Heart left ventricle (tissue), 16 donors: ENCODE measurements around the gene SLC35A1. TPM values are rescaled to one million over a fixed set of nuclear protein-coding genes. Genes with fewer than 3 reads are reported as not detected.

Source experiments
- ATAC-seq, 4 donors: fragments of 200-7000 bp; cut with Tn5 transposase; one replicate each; pipeline ENCODE4 v1.9.1; 2020 to 2022; ENCODE audit warnings: moderate library complexity in 4 of 4, mild to moderate bottlenecking in 3 of 4, moderate number of reproducible peaks in 1 of 4
- DNase-seq, 5 donors: peaks; one replicate each; pipeline ENCODE4 v3.0.0-alpha.2; 2020
- H3K27ac ChIP-seq, 12 donors: fragments of 200-600 bp; sonication (generic) in 4 of 12; one replicate each; pipeline versions ENCODE4 v1.5.0 to v1.8.0; 2016 to 2022; ENCODE audit warnings: mild to moderate bottlenecking in 2 of 12
- H3K27me3 ChIP-seq, 9 donors: fragments of 200-600 bp; sonication (generic) in 2 of 9; one replicate each; pipeline versions ENCODE4 v1.5.1 to v1.8.0; 2016 to 2022; ENCODE audit warnings: mild to moderate bottlenecking in 3 of 9
- H3K36me3 ChIP-seq, 9 donors: fragments of 200-600 bp; sonication (generic) in 2 of 9; one replicate each; pipeline versions ENCODE4 v1.5.0 to v1.8.0; 2018 to 2022; ENCODE audit warnings: mild to moderate bottlenecking in 2 of 9
- H3K4me1 ChIP-seq, 12 donors: fragments of 200-600 bp; sonication (generic) in 4 of 12; one replicate each; pipeline versions ENCODE4 v1.5.0 to v1.8.0; 2016 to 2022; ENCODE audit warnings: mild to moderate bottlenecking in 3 of 12
- H3K4me3 ChIP-seq, 12 donors: fragments of 200-600 bp; sonication (generic) in 4 of 12; one replicate each; pipeline versions ENCODE4 v1.5.0 to v1.8.0; 2017 to 2022; ENCODE audit warnings: mild to moderate bottlenecking in 9 of 12, moderate library complexity in 4 of 12
- H3K9me3 ChIP-seq, 12 donors: fragments of 200-600 bp; sonication (generic) in 4 of 12; one replicate each; pipeline versions ENCODE4 v1.5.0 to v1.8.0; 2016 to 2022; ENCODE audit warnings: mild to moderate bottlenecking in 1 of 12
- POLR2A ChIP-seq, 2 donors: fragments of 450-650 bp; IDR thresholded peaks; one replicate each; pipeline ENCODE4 v1.6.1; 2017; ENCODE audit warnings: antibody characterized with exemption in 2 of 2, mild to moderate bottlenecking in 2 of 2, moderate library complexity in 2 of 2
- WGBS, 4 donors: extraction: QIAGEN DNeasy Blood & Tissue Kit in 2 of 4; methylation state at CpG; one replicate each; pipeline versions ENCODE4 v1.1.5 to v1.1.7; 2013 to 2018; 5-methylcytosine and 5-hydroxymethylcytosine counted together
- intact Hi-C, 10 donors: fragments of 100-400 bp; cut with DNase I; formaldehyde crosslinking; loops; one replicate each; pipeline versions ENCODE4 v1.11.1 to v1.14.2; 2022
- polyA plus RNA-seq, 2 donors: library from polyadenylated mRNA; stranded (reverse); fragments of 200-250 nt; gene quantifications; one replicate each; pipeline ENCODE4 v1.2.3, GENCODE V29; 2013
- total RNA-seq, 9 donors: library from RNA; depleted of rRNA in 2 of 9; stranded (reverse); fragments of >200 nt in 2 of 9; fragmentation: NEBNext Ultra II Directional in 3 of 9; extraction: Animal tissue kit (Norgen Biotek cat#: 25700) in 3 of 9; gene quantifications; one replicate each; pipeline versions ENCODE4 v1.1.0 to v1.2.4, GENCODE V29; 2016 to 2023
- TF ChIP-seq, protein P1 (sequence below), 12 donors: fragments of 200-600 bp; sonication (generic) in 4 of 12; IDR thresholded peaks; one replicate each; pipeline versions ENCODE4 v1.5.0 to v1.8.0; 2018 to 2022; ENCODE audit warnings: antibody characterized with exemption in 12 of 12, mild to moderate bottlenecking in 5 of 12
- donor health status: ischemic (EF 13 %, LVEDD 7.1; RV severe dilation, severe dysfunction).
- donor health status: healthy with polysubstance abuse.
- donor health status: DM: no; HTN: yes; CAD: no.
- donor health status: DM: no; HTN: no; CAD: no.
- donor health status: ischemic (EF 25% LVEDD 6.9; RV normal size, moderate dysfunction).
- donor health status: ischemic (EF 25% LVEDD 5.7; RV mildly dilated, moderate dysfunction).
- donor health status: healthy.
- donor health status: DM: yes; HTN: yes; CAD: no.
- donor health status: ischemic (EF 35%, LVEDD 5.7; RV mildly dilated, moderate dysfunction).
- donor health status: nonischemic (EF 11% LVEDD 7.7; RV severe dilation, severe dysfunction).
- donor health status: DM: yes; HTN: yes; CAD: no.
- donor health status: PGD.
- donor health status: ischemic (EF 29% LVEDD 5.4; RV normal size, mild dysfunction).
- donor health status: nonischemic (EF 23%, LVEDD 6.1; RV moderate dilation, normal function).

Gene SLC35A1
- total and polyA plus RNA-seq, 11 donors, result 6.3 to 13.9 (median 9.8) TPM

DNA sequence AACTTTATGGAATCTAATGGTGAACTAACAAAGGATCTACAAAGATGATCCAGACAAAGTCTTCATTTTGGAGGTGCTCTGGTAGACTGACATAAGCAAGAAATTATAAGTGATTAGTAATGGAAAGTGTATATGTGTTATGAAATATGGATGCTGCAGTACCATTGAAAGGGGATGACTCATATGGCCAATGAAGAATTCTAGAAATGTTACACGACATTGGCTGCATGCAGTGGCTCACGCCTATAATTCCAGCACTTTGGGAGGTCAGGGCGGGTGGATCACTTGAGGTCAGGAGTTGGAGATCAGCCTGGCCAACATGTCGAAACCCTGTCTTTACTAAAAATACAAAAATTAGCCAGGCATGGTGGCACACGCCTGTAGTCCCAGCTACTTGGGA is 41.5 kb upstream of the SLC35A1 start:
- no peaks in the 10 kb centered on the region for H3K36me3 ChIP-seq
- ATAC-seq (no peak), DNase-seq (no peak)
- no peaks in the 10 kb centered on the region for H3K4me1 ChIP-seq
- no peak overlapping the region for H3K4me3 ChIP-seq
- H3K27me3 ChIP-seq, result no peaks in the 10 kb centered on the region
- TF ChIP-seq POLR2A (IDR thresholded peaks at IDR 0.05), result no peak
- TF ChIP-seq, protein P1, sequence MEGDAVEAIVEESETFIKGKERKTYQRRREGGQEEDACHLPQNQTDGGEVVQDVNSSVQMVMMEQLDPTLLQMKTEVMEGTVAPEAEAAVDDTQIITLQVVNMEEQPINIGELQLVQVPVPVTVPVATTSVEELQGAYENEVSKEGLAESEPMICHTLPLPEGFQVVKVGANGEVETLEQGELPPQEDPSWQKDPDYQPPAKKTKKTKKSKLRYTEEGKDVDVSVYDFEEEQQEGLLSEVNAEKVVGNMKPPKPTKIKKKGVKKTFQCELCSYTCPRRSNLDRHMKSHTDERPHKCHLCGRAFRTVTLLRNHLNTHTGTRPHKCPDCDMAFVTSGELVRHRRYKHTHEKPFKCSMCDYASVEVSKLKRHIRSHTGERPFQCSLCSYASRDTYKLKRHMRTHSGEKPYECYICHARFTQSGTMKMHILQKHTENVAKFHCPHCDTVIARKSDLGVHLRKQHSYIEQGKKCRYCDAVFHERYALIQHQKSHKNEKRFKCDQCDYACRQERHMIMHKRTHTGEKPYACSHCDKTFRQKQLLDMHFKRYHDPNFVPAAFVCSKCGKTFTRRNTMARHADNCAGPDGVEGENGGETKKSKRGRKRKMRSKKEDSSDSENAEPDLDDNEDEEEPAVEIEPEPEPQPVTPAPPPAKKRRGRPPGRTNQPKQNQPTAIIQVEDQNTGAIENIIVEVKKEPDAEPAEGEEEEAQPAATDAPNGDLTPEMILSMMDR (IDR thresholded peaks at IDR 0.05), result no peak
- 75 to 92% (median 82%) methylated on average over 5 of the region's 5 CpGs for WGBS, 4 donors
- intact Hi-C loops, result no loop called here
- no peaks in the 10 kb centered on the region for H3K9me3 ChIP-seq
- no peak overlapping the region for H3K27ac ChIP-seq

DNA sequence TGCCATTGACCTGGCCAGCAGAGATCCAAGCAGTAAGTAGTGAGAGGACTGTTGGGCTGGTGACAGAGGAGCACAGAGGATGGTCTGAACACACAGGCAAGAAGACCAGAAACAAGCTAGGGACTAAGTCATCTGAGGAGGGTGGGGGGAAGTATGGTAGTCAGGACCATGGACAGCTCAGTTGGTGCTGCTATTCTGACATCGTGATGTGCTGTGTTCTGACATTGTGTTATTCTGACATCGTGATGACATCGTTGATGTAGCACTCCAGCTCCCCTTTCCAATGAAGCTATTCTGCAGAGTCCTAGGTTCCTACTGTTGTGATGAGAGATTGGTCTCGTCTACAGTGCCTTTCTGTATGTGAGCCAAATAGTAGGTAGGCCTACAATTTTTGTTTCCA is 36.3 kb upstream of the SLC35A1 start:
- ATAC-seq (peak in 2 of 4 donors; percentile 68 to 70), DNase-seq (peak in 4 of 5 donors; percentile 34 to 48 (median 39))
- no peak overlapping the region for H3K4me3 ChIP-seq
- TF ChIP-seq, protein P1 (IDR thresholded peaks at IDR 0.05), result no peak
- no peak for TF ChIP-seq POLR2A (IDR thresholded peaks at IDR 0.05)
- WGBS, 4 donors, result 3 to 8% (median 5%) methylated on average over 4 of the region's 4 CpGs
- no peak overlapping the region for H3K27ac ChIP-seq
- H3K4me1 ChIP-seq, result no peaks in the 10 kb centered on the region
- intact Hi-C loops, result no loop called here
- H3K27me3 ChIP-seq, result no peaks in the 10 kb centered on the region
- H3K36me3 ChIP-seq, result no peaks in the 10 kb centered on the region
- peaks cover 0 to 4% (median 0%) of the 10 kb centered on the region in 12 donors for H3K9me3 ChIP-seq

DNA sequence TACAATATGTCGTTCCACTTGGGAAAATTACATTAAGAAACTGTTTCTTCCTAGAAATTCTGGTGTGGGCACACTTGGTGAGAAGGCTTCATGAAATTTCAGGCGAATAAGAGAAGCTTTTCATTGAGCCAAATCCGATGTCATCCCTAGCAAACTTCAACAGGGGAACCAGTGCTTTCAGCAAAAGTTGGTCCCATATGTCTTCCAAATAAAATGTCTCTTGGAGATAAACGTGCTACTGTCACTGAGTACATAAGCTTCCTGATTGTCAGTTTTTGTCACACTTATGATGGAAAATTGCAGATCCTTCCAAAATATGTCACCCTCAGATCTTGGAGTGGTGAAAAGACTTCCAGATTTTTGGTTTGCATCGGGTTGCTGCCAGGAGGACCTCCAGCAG is 31.1 kb upstream of the SLC35A1 start:
- H3K36me3 ChIP-seq, result no peaks in the 10 kb centered on the region
- ATAC-seq, result no peak
- intact Hi-C loops, result no loop called here
- 76 to 84% (median 79%) methylated on average over 5 of the region's 5 CpGs for WGBS, 4 donors
- peaks cover 0 to 4% (median 0%) of the 10 kb centered on the region in 12 donors for H3K9me3 ChIP-seq
- no peak overlapping the region for H3K27ac ChIP-seq
- no peak overlapping the region for H3K4me3 ChIP-seq
- no peak for DNase-seq
- H3K27me3 ChIP-seq, result no peaks in the 10 kb centered on the region
- TF ChIP-seq, protein P1 (IDR thresholded peaks at IDR 0.05), result no peak
- TF ChIP-seq POLR2A (IDR thresholded peaks at IDR 0.05), result no peak
- H3K4me1 ChIP-seq, result no peaks in the 10 kb centered on the region

- Histone ChIP-seq H3K27me3 (no peaks in the 10 kb centered on the region), H3K36me3 (no peaks in the 10 kb centered on the region), H3K4me1 (no peaks in the 10 kb centered on the region), H3K4me3 (no peak overlapping the region), H3K9me3 (no peaks in the 10 kb centered on the region), H3K27ac (no peak overlapping the region)
- no peak for ATAC-seq
- 91 to 98% (median 94%) methylated on average over 2 of the region's 2 CpGs for WGBS, 4 donors
- no peak for DNase-seq
- intact Hi-C loops, result no loop called here
- TF ChIP-seq POLR2A (IDR thresholded peaks at IDR 0.05), result no peak
- TF ChIP-seq, protein P1 (IDR thresholded peaks at IDR 0.05), result no peak
Observed at GRCh38 chr6:87444362-87444761, 28.4 kb upstream of the SLC35A1 start.
